Measurements from ENCODE around the gene SPOCD1. TPM values are rescaled to one million over a fixed set of nuclear protein-coding genes. Genes with fewer than 3 reads are reported as not detected.

SPOCD1 gene
- total RNA-seq, 1 donor from 2014 or later, result 1.1 TPM

- TF ChIP-seq, protein P1, sequence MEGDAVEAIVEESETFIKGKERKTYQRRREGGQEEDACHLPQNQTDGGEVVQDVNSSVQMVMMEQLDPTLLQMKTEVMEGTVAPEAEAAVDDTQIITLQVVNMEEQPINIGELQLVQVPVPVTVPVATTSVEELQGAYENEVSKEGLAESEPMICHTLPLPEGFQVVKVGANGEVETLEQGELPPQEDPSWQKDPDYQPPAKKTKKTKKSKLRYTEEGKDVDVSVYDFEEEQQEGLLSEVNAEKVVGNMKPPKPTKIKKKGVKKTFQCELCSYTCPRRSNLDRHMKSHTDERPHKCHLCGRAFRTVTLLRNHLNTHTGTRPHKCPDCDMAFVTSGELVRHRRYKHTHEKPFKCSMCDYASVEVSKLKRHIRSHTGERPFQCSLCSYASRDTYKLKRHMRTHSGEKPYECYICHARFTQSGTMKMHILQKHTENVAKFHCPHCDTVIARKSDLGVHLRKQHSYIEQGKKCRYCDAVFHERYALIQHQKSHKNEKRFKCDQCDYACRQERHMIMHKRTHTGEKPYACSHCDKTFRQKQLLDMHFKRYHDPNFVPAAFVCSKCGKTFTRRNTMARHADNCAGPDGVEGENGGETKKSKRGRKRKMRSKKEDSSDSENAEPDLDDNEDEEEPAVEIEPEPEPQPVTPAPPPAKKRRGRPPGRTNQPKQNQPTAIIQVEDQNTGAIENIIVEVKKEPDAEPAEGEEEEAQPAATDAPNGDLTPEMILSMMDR (conservative IDR thresholded peaks at IDR 0.05), result no peak
- Mint-ChIP-seq H3K9me3 (peaks cover 6% of the 10 kb centered on the region), H3K4me3 (no peak overlapping the region), H3K4me1 (ENCODE audit: unreplicated experiment) (no peaks in the 10 kb centered on the region), H3K27ac (no peak overlapping the region), H3K27me3 (peaks cover 3% of the 10 kb centered on the region), H3K36me3 (no peaks in the 10 kb centered on the region)
- no peak for DNase-seq (ENCODE audit: extremely low spot score, unreplicated experiment)
Observed at GRCh38 chr1:31848381-31848897, 32.6 kb upstream of the SPOCD1 start.

GRCh38 chr1:31846484-31846883 is 30.7 kb upstream of the SPOCD1 start:
- H3K36me3 Mint-ChIP-seq, result no peaks in the 10 kb centered on the region
- H3K4me3 Mint-ChIP-seq, result no peak overlapping the region
- no peaks in the 10 kb centered on the region for H3K4me1 Mint-ChIP-seq (ENCODE audit: unreplicated experiment)
- TF ChIP-seq, protein P1 (conservative IDR thresholded peaks at IDR 0.05), result no peak
- H3K27ac Mint-ChIP-seq, result no peak overlapping the region
- H3K27me3 Mint-ChIP-seq, result peaks cover 3% of the 10 kb centered on the region
- DNase-seq (ENCODE audit: extremely low spot score, unreplicated experiment), result no peak
- H3K9me3 Mint-ChIP-seq, result peaks cover 6% of the 10 kb centered on the region

- DNase-seq (ENCODE audit: extremely low spot score, unreplicated experiment), result no peak
Observed at GRCh38 chr1:31843506-31843905, 27.7 kb upstream of the SPOCD1 start.

DNA sequence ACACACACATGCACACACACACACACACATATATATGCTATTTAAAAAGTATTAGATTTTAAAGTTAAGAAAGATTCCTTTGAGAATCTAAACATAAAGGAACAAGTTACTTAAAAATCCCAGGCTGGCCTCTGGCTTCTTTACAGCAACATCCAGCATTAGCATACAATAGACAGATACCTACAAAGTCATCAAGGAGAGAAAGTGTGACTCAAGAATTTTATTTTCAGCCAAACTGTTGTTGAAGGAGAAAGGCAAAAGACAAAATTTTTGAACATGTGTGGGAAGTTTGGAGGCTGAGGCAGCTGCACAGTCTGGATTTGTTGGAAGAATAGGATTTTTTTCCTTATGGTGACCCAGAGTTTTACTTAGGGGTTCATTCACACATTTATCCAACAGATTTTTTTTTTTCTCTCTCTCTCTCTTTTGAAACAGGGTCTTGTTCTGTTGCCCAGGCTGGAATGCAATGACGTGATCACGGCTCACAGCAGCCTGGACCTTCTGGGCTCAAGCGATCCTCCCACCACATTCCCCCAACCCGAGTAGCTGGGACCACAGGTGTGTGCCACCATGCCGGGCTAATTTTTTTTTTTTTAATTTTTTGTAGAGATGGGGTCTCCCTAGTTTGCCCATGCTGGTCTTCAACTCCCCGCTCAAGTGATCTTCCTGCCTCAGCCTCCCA is 24.0 kb upstream of the SPOCD1 start:
- no peaks in the 10 kb centered on the region for H3K27me3 Mint-ChIP-seq
- H3K4me3 Mint-ChIP-seq, result no peak overlapping the region
- TF ChIP-seq, protein P1 (conservative IDR thresholded peaks at IDR 0.05), result no peak
- DNase-seq (ENCODE audit: extremely low spot score, unreplicated experiment), result no peak
- H3K4me1 Mint-ChIP-seq (ENCODE audit: unreplicated experiment), result no peaks in the 10 kb centered on the region
- H3K27ac Mint-ChIP-seq, result no peak overlapping the region
- H3K36me3 Mint-ChIP-seq, result no peaks in the 10 kb centered on the region
- H3K9me3 Mint-ChIP-seq, result no peaks in the 10 kb centered on the region

More at GRCh38 chr1:31843506-31843905, 27.7 kb upstream of the SPOCD1 start:
- H3K36me3 Mint-ChIP-seq, result no peaks in the 10 kb centered on the region
- TF ChIP-seq, protein P1 (conservative IDR thresholded peaks at IDR 0.05), result no peak
- H3K4me1 Mint-ChIP-seq (ENCODE audit: unreplicated experiment), result no peaks in the 10 kb centered on the region
- peaks cover 3% of the 10 kb centered on the region for H3K27me3 Mint-ChIP-seq
- no peak overlapping the region for H3K27ac Mint-ChIP-seq
- no peak overlapping the region for H3K4me3 Mint-ChIP-seq
- peaks cover 6% of the 10 kb centered on the region for H3K9me3 Mint-ChIP-seq

DNA sequence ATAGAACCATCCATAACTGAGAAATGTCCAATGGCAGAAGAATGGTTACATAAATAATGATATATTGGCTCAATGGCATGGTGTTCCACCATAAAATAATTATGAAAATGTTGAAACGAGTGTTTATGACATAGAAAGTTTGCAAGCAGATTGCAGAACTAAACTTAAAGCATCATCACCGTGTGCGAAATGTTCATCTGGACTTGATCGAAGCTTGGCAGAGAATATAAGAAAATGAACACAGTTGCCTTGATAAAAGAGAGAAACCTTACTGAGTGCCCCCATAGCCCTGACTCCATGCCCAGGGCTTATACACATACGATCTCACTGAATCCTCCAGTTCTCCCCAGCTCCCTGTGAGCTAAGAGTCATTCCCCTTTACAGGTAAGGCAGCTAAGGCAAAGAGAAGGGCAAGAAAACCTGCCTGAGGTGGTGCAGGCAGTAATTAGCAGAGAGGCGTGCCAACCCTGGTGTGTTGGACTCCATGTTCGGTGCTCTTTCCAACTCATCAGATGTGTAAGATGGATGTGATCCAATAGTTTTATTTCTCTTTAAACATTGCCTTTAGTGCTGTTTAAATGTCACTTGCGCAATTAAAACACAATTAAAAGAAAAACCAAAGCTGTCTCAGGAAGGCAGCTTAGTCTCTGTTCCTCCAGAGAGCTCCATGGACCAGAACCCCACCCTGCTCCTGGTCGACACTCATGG is 21.8 kb upstream of the SPOCD1 start:
- no peaks in the 10 kb centered on the region for H3K9me3 Mint-ChIP-seq
- H3K4me3 Mint-ChIP-seq, result no peak overlapping the region
- no peaks in the 10 kb centered on the region for H3K4me1 Mint-ChIP-seq (ENCODE audit: unreplicated experiment)
- H3K36me3 Mint-ChIP-seq, result no peaks in the 10 kb centered on the region
- no peaks in the 10 kb centered on the region for H3K27me3 Mint-ChIP-seq
- DNase-seq (ENCODE audit: extremely low spot score, unreplicated experiment), result no peak
- TF ChIP-seq, protein P1 (conservative IDR thresholded peaks at IDR 0.05), result no peak
- H3K27ac Mint-ChIP-seq, result no peak overlapping the region

Measured in type B pancreatic cell (in vitro differentiated cells).